ENCODE data around the gene ANK2.
A peak's percentile ranks its signal among the peaks of the same experiment; 100 is the strongest.

Gene ANK2

GRCh38 chr4:113355550-113356371 lies 306.3 kb downstream of the ANK2 start:
- peak; percentile 36 for DNase-seq

- DNase-seq = no peak
Observed at GRCh38 chr4:113356453-113356852, 307.0 kb downstream of the ANK2 start.

GRCh38 chr4:113358784-113359183 lies 309.3 kb downstream of the ANK2 start:
- no peak for DNase-seq

- no peak for DNase-seq
Observed at GRCh38 chr4:113365377-113365776, 315.9 kb downstream of the ANK2 start.

GRCh38 chr4:113368056-113368455 lies 318.6 kb downstream of the ANK2 start:
- no peak for DNase-seq

- DNase-seq = no peak
Observed at GRCh38 chr4:113371111-113371510, 321.7 kb downstream of the ANK2 start.

GRCh38 chr4:113375964-113376666 lies 326.7 kb downstream of the ANK2 start:
- no peak for DNase-seq

GRCh38 chr4:113378836-113379235 lies 329.4 kb downstream of the ANK2 start:
- DNase-seq = no peak

GRCh38 chr4:113382704-113383103 lies 333.3 kb downstream of the ANK2 start:
- DNase-seq = no peak

- DNase-seq = no peak
Observed at GRCh38 chr4:113383111-113383785, 333.8 kb downstream of the ANK2 start.

- DNase-seq = no peak
Observed at GRCh38 chr4:113384600-113384999, 335.1 kb downstream of the ANK2 start.

- no peak for DNase-seq
Observed at GRCh38 chr4:113385281-113385899, 335.9 kb downstream of the ANK2 start.

GRCh38 chr4:113389160-113389559 lies 339.7 kb downstream of the ANK2 start:
- no peak for DNase-seq

GRCh38 chr4:113390850-113391249 lies 341.4 kb downstream of the ANK2 start:
- no peak for DNase-seq

GRCh38 chr4:113394108-113394729 lies 344.8 kb downstream of the ANK2 start:
- DNase-seq = no peak

- DNase-seq = peak; percentile 63
Observed at GRCh38 chr4:113394730-113395530, 345.5 kb downstream of the ANK2 start.

GRCh38 chr4:113397114-113397701 lies 347.8 kb downstream of the ANK2 start:
- DNase-seq = peak; percentile 82

GRCh38 chr4:113398441-113399143 lies 349.1 kb downstream of the ANK2 start:
- DNase-seq = no peak

- no peak for DNase-seq
Observed at GRCh38 chr4:113404167-113404571, 354.7 kb downstream of the ANK2 start.

GRCh38 chr4:113404841-113405240 lies 355.4 kb downstream of the ANK2 start:
- DNase-seq = no peak

Data from left hindlimb (tissue), 1 donor.